HepG2 (cell line): ENCODE data around the gene FBXO2. TPM values are rescaled to one million over a fixed set of nuclear protein-coding genes. Genes with fewer than 3 reads are reported as not detected.

ENCODE experiments used
- GPBP1L1 ChIP-seq: sonication (generic); formaldehyde crosslinking; IDR thresholded peaks from 2 replicates; pipeline ENCODE4 v1.5.0; 2020; ENCODE audit warnings: mild to moderate bottlenecking, missing genetic modification reagents
- HMG20A ChIP-seq: IDR thresholded peaks from 2 replicates; pipeline ENCODE4 v1.6.1; 2016; ENCODE audit warnings: borderline replicate concordance
- KAT8 ChIP-seq: IDR thresholded peaks from 2 replicates; pipeline ENCODE4 v1.6.1; 2016; ENCODE audit warnings: missing genetic modification reagents, missing compliant biosample characterization
- KLF11 ChIP-seq: IDR thresholded peaks from 2 replicates; pipeline ENCODE4 v1.6.1; 2016; ENCODE audit warnings: missing compliant biosample characterization
- MAFF ChIP-seq: IDR thresholded peaks from 2 replicates; pipeline ENCODE4 v1.6.1; 2011; ENCODE audit warnings: low read depth, low read length, improper control_type of control experiment
- MTF1 ChIP-seq: sonication (generic); formaldehyde crosslinking; IDR thresholded peaks from 2 replicates; pipeline ENCODE4 v1.5.0; 2020; ENCODE audit warnings: missing genetic modification reagents
- SRF ChIP-seq: IDR thresholded peaks from 2 replicates; pipeline ENCODE4 v1.6.1; 2011; ENCODE audit warnings: mild to moderate bottlenecking, low read depth, low read length, moderate library complexity
- UBTF ChIP-seq: sonication (generic); formaldehyde crosslinking; IDR thresholded peaks from 2 replicates; pipeline ENCODE4 v1.4.0; 2020; ENCODE audit warnings: mild to moderate bottlenecking, missing genetic modification reagents
- ZBTB37 ChIP-seq: sonication (generic); formaldehyde crosslinking; IDR thresholded peaks from 2 replicates; pipeline ENCODE4 v1.4.0; 2020; ENCODE audit warnings: mild to moderate bottlenecking, missing genetic modification reagents
- ZNF674 ChIP-seq: sonication (generic); formaldehyde crosslinking; IDR thresholded peaks from 2 replicates; pipeline ENCODE4 v1.5.0; 2020; ENCODE audit warnings: low read depth, mild to moderate bottlenecking, missing genetic modification reagents
- ZNF768 ChIP-seq: sonication (generic); formaldehyde crosslinking; IDR thresholded peaks from 2 replicates; pipeline ENCODE4 v1.4.0; 2020; ENCODE audit warnings: missing genetic modification reagents
- polyA plus RNA-seq, 8 experiments: library from polyadenylated mRNA; depleted of rRNA in 3 of 8; stranded (reverse) in 7 of 8; unstranded in 1 of 8; fragments of >200 nt; fragmentation: Illumina TruSeq in 4 of 8; extraction: Trizol in 4 of 8; gene quantifications; 2 replicates each; pipeline versions ENCODE4 v1.2.1 to v1.2.3, GENCODE V29; 2011 to 2016; ENCODE audit warnings: low read depth in 4 of 8, missing spikeins in 1 of 8, mixed read lengths in 1 of 8; ENCODE audit not compliant: insufficient read depth in 1 of 8
- total RNA-seq, 5 experiments: library from RNA; depleted of rRNA; stranded (reverse); fragments of >200 nt; fragmentation: Illumina TruSeq; extraction: Trizol; gene quantifications; 2 replicates each; pipeline ENCODE4 v1.2.3, GENCODE V29; 2016; ENCODE audit warnings: low read depth in 1 of 5
- TF ChIP-seq, protein P1 (sequence below): sonication (generic); formaldehyde crosslinking; IDR thresholded peaks from 2 replicates; pipeline ENCODE4 v1.5.1; 2020; ENCODE audit warnings: missing genetic modification reagents, mild to moderate bottlenecking, borderline replicate concordance
- TF ChIP-seq, protein P2 (sequence below): sonication (generic); formaldehyde crosslinking; IDR thresholded peaks from 2 replicates; pipeline ENCODE4 v1.5.0; 2020; ENCODE audit warnings: mild to moderate bottlenecking, missing genetic modification reagents
- TF ChIP-seq, protein P3 (sequence below): IDR thresholded peaks from 2 replicates; pipeline ENCODE4 v1.6.1; 2016; ENCODE audit warnings: low read depth, missing genetic modification reagents, missing compliant biosample characterization

The FBXO2 gene
- total and polyA plus RNA-seq, 2 of the 13 experiments (the other 11 are each of a cell fraction or from before 2014, with no cell fraction given) = 79.3 to 112 TPM

DNA sequence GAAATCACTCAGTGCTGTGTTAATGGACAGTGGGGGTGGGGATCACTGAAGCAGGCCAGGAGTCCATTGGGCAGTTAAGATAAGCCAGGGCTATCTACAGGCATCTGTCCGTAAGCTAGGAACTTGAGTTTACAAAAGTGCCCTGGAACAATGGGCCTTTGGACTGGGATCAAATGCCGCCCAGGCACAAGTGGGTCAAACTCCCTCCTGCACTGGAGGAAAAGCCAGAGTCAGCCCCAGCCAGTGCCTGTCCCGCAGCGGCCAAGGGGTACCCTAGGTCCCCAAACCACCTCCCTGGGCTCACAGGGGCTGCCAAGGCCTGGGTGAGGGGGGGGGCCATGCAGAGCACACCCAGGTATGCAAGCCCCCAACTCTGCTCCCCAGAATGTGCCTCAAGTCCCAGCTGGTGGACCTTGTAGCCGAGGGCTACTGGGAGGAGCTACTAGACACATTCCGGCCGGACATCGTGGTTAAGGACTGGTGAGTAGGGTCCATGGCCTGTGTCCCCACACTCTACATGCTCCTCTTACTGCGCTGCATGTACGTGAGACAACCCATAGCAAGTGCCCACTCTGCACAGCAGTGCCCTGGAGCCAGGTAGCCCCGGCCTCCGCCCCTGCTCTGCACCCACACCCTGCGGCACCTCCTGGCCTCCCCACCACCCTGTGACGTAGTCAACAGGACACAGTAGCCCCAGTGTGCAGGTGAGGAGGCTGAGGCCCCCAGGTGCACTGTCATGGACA lies 17.5 kb upstream of the FBXO2 start (continued):
- no peak for TF ChIP-seq ZBTB37 (CRISPR knock-in tag)
- TF ChIP-seq, protein P1, sequence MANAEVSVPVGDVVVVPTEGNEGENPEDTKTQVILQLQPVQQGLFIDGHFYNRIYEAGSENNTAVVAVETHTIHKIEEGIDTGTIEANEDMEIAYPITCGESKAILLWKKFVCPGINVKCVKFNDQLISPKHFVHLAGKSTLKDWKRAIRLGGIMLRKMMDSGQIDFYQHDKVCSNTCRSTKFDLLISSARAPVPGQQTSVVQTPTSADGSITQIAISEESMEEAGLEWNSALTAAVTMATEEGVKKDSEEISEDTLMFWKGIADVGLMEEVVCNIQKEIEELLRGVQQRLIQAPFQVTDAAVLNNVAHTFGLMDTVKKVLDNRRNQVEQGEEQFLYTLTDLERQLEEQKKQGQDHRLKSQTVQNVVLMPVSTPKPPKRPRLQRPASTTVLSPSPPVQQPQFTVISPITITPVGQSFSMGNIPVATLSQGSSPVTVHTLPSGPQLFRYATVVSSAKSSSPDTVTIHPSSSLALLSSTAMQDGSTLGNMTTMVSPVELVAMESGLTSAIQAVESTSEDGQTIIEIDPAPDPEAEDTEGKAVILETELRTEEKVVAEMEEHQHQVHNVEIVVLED (CRISPR knock-in tag) = no peak
- TF ChIP-seq, protein P2, sequence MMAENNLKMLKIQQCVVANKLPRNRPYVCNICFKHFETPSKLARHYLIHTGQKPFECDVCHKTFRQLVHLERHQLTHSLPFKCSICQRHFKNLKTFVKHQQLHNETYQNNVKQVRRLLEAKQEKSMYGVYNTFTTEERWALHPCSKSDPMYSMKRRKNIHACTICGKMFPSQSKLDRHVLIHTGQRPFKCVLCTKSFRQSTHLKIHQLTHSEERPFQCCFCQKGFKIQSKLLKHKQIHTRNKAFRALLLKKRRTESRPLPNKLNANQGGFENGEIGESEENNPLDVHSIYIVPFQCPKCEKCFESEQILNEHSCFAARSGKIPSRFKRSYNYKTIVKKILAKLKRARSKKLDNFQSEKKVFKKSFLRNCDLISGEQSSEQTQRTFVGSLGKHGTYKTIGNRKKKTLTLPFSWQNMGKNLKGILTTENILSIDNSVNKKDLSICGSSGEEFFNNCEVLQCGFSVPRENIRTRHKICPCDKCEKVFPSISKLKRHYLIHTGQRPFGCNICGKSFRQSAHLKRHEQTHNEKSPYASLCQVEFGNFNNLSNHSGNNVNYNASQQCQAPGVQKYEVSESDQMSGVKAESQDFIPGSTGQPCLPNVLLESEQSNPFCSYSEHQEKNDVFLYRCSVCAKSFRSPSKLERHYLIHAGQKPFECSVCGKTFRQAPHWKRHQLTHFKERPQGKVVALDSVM = no peak
- TF ChIP-seq MAFF = no peak
- peak; percentile 28; the same call in 1 of the 2 replicates for TF ChIP-seq HMG20A (CRISPR knock-in tag)
- TF ChIP-seq KLF11 = no peak
- TF ChIP-seq GPBP1L1 (CRISPR knock-in tag) = no peak
- peak; percentile 70 for TF ChIP-seq UBTF (CRISPR knock-in tag)
- TF ChIP-seq KAT8 (CRISPR knock-in tag) = peak; percentile 22; the same call in 1 of the 2 replicates
- no peak for TF ChIP-seq SRF
- no peak for TF ChIP-seq ZNF674 (CRISPR knock-in tag)
- TF ChIP-seq MTF1 (CRISPR knock-in tag) = no peak
- TF ChIP-seq, protein P3, sequence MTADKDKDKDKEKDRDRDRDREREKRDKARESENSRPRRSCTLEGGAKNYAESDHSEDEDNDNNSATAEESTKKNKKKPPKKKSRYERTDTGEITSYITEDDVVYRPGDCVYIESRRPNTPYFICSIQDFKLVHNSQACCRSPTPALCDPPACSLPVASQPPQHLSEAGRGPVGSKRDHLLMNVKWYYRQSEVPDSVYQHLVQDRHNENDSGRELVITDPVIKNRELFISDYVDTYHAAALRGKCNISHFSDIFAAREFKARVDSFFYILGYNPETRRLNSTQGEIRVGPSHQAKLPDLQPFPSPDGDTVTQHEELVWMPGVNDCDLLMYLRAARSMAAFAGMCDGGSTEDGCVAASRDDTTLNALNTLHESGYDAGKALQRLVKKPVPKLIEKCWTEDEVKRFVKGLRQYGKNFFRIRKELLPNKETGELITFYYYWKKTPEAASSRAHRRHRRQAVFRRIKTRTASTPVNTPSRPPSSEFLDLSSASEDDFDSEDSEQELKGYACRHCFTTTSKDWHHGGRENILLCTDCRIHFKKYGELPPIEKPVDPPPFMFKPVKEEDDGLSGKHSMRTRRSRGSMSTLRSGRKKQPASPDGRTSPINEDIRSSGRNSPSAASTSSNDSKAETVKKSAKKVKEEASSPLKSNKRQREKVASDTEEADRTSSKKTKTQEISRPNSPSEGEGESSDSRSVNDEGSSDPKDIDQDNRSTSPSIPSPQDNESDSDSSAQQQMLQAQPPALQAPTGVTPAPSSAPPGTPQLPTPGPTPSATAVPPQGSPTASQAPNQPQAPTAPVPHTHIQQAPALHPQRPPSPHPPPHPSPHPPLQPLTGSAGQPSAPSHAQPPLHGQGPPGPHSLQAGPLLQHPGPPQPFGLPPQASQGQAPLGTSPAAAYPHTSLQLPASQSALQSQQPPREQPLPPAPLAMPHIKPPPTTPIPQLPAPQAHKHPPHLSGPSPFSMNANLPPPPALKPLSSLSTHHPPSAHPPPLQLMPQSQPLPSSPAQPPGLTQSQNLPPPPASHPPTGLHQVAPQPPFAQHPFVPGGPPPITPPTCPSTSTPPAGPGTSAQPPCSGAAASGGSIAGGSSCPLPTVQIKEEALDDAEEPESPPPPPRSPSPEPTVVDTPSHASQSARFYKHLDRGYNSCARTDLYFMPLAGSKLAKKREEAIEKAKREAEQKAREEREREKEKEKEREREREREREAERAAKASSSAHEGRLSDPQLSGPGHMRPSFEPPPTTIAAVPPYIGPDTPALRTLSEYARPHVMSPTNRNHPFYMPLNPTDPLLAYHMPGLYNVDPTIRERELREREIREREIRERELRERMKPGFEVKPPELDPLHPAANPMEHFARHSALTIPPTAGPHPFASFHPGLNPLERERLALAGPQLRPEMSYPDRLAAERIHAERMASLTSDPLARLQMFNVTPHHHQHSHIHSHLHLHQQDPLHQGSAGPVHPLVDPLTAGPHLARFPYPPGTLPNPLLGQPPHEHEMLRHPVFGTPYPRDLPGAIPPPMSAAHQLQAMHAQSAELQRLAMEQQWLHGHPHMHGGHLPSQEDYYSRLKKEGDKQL (CRISPR knock-in tag) = no peak
- TF ChIP-seq ZNF768 = peak; percentile 22; the same call in 1 of the 2 replicates
